Peyer's patch (tissue), 4 donors: ENCODE results near the gene APOBEC3F. TPM values are rescaled to one million over a fixed set of nuclear protein-coding genes. Genes with fewer than 3 reads are reported as not detected.
"Not testable (repeated sequence)": the region's sequence is repeated elsewhere in the genome, so short reads cannot be mapped to it uniquely, and the experiment has no call there.

Source experiments
- DNase-seq, 3 donors: peaks; one replicate each; pipeline ENCODE4 v3.0.0-alpha.2; 2017 to 2019
- H3K27ac ChIP-seq, 4 donors: fragments of 200-600 bp; sonication (generic); one replicate each; pipeline ENCODE4 v1.5.1; 2016 to 2019
- H3K27me3 ChIP-seq, 2 donors: fragments of 200-600 bp; sonication (generic); one replicate each; pipeline ENCODE4 v1.5.1; 2019
- H3K36me3 ChIP-seq, 3 donors: fragments of 200-600 bp; sonication (generic); one replicate each; pipeline ENCODE4 v1.5.1; 2016 to 2019
- H3K4me1 ChIP-seq, 4 donors: fragments of 200-600 bp; sonication (generic); one replicate each; pipeline ENCODE4 v1.5.1; 2016 to 2019
- H3K4me3 ChIP-seq, 4 donors: fragments of 200-600 bp; sonication (generic); 1 replicate in 3 of 4; 2 replicates in 1 of 4; pipeline ENCODE4 v1.5.1; 2016 to 2019; ENCODE audit warnings: mild to moderate bottlenecking in 1 of 4
- H3K9me3 ChIP-seq, 4 donors: fragments of 200-600 bp; sonication (generic); one replicate each; pipeline ENCODE4 v1.5.1; 2016 to 2019; ENCODE audit warnings: mild to moderate bottlenecking in 1 of 4
- CTCF ChIP-seq, 6 experiments: fragments of 450-650 bp in 4 of 6; fragments of 200-600 bp in 2 of 6; sonication (generic) in 1 of 6; IDR thresholded peaks; one replicate each; pipeline ENCODE4 v1.5.1; 2017 to 2019; ENCODE audit warnings: antibody characterized with exemption in 6 of 6, mild to moderate bottlenecking in 3 of 6, moderate library complexity in 1 of 6
- POLR2A ChIP-seq, 2 donors: fragments of 450-650 bp; IDR thresholded peaks; one replicate each; pipeline ENCODE4 v1.5.1; 2017; ENCODE audit warnings: antibody characterized with exemption in 2 of 2, mild to moderate bottlenecking in 2 of 2, moderate library complexity in 2 of 2
- total RNA-seq, 4 donors: library from RNA; depleted of rRNA; stranded (reverse); fragments of >200 nt; gene quantifications; one replicate each; pipeline ENCODE4 v1.1.0, GENCODE V29; 2016

APOBEC3F gene
- total RNA-seq, 4 donors from 2014 or later = 0.70 to 8.3 (median 1.6) TPM

- not testable (repeated sequence) for H3K9me3 ChIP-seq, H3K27me3 ChIP-seq
- Histone ChIP-seq H3K4me3 (peak within 1 kb of the TSS; percentile 46 to 58 (median 54)), H3K27ac (peak within 1 kb of the TSS; percentile 85 to 91 (median 88)), H3K4me1 (peaks cover 0 to 11% (median 10%) of the 10 kb centered on the region in 4 donors), H3K36me3 (peaks cover 0 to 11% (median 0%) of the 10 kb centered on the region in 3 donors)
- peak in 1 of 2 donors; percentile 26 for TF ChIP-seq POLR2A (IDR thresholded peaks at IDR 0.05)
- peak in 2 of 3 donors; percentile 58 to 76 for DNase-seq
Observed at GRCh38 chr22:39077026-39077840, 36.6 kb downstream of the APOBEC3F start, which contains the start of gene APOBEC3G. APOBEC3G (plus strand) TSS chr22:39077275; CDS start chr22:39077362, 87 bp downstream.

DNA sequence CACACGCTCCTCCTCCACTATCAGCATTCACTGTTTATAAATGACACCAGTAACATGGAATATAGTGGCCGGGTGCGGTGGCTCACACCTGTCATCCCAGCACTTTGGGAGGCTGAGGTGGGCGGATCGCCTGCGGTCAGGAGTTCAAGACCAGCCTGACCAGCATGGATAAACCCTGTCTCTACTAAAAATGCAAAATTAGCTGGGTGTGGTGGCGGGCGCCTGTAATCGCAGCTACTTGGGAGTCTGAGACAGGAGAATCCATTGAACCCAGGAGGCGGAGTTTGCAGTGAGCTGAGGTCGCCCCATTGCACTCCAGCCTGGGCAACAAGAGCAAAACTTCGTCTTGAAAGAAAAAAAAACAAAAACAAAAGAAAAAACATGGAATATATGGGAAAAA lies 37.2 kb downstream of the APOBEC3F start:
- Histone ChIP-seq H3K36me3 (peaks cover 0 to 11% (median 0%) of the 10 kb centered on the region in 3 donors), H3K27ac (peak overlapping the region; percentile 85 to 91 (median 88)), H3K4me1 (peaks cover 0 to 11% (median 10%) of the 10 kb centered on the region in 4 donors), H3K4me3 (peak overlapping the region; percentile 46 to 58 (median 54))
- H3K27me3 ChIP-seq, DNase-seq, H3K9me3 ChIP-seq: not testable (repeated sequence)

DNA sequence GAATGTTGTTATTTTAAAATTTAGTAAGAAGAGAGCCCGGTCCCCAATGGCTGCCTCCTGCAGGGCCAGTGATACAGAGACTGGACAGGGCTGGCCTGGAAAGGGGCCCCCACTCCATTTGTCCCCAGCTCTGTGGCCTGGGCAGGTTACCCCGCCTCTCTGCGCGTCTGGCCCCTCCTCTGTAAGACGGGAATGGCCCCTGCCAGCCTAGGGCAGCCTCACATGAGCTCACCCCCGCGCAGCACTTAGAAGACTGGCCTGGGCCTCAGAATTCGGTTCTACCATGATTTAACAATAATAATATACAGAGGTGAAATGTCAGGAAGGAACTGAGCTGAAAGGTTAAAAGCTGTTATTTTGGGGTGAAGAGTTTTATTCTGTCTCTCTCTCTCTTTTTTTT lies 37.7 kb downstream of the APOBEC3F start:
- Histone ChIP-seq H3K27me3 (no peaks in the 10 kb centered on the region), H3K27ac (peak overlapping the region in 1 of 4 donors; percentile 85), H3K36me3 (peaks cover 0 to 11% (median 0%) of the 10 kb centered on the region in 3 donors), H3K9me3 (no peaks in the 10 kb centered on the region), H3K4me1 (peaks cover 0 to 11% (median 10%) of the 10 kb centered on the region in 4 donors), H3K4me3 (peak overlapping the region in 1 of 4 donors; percentile 51)
- no peak for DNase-seq
- TF ChIP-seq POLR2A (IDR thresholded peaks at IDR 0.05) (no peak), CTCF (IDR thresholded peaks at IDR 0.05) (no peak)

GRCh38 chr22:39079054-39079637 lies 38.5 kb downstream of the APOBEC3F start:
- H3K27me3 ChIP-seq, H3K4me3 ChIP-seq, DNase-seq, H3K27ac ChIP-seq, H3K9me3 ChIP-seq: not testable (repeated sequence)
- H3K36me3 ChIP-seq = peaks cover 0 to 11% (median 0%) of the 10 kb centered on the region in 3 donors
- H3K4me1 ChIP-seq = peaks cover 0 to 11% (median 10%) of the 10 kb centered on the region in 4 donors

GRCh38 chr22:39080052-39080762 lies 39.5 kb downstream of the APOBEC3F start:
- Histone ChIP-seq H3K9me3 (no peaks in the 10 kb centered on the region), H3K36me3 (peaks cover 0 to 11% (median 0%) of the 10 kb centered on the region in 3 donors), H3K27ac (peak overlapping the region in 1 of 4 donors; percentile 49), H3K4me3 (no peak overlapping the region), H3K4me1 (peaks cover 0 to 11% (median 10%) of the 10 kb centered on the region in 4 donors), H3K27me3 (no peaks in the 10 kb centered on the region)
- peak in 1 of 3 donors; percentile 16 for DNase-seq
- TF ChIP-seq CTCF (IDR thresholded peaks at IDR 0.05) (no peak), POLR2A (IDR thresholded peaks at IDR 0.05) (no peak)

DNA sequence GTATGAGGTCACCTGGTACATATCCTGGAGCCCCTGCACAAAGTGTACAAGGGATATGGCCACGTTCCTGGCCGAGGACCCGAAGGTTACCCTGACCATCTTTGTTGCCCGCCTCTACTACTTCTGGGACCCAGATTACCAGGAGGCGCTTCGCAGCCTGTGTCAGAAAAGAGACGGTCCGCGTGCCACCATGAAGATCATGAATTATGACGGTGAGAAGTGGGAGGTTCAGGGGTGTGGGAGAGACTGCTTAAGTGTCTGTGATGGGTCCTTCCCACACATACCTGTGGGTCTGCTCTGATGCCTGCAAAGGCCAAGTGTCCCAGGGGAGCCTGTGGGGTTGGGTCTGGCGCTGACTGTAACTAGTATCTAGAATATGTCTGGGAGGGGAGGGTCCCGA lies 40.4 kb downstream of the APOBEC3F start:
- peak in 1 of 3 donors; percentile 25 for DNase-seq
- Histone ChIP-seq H3K9me3 (no peaks in the 10 kb centered on the region), H3K27ac (no peak overlapping the region), H3K36me3 (peaks cover 0 to 11% (median 0%) of the 10 kb centered on the region in 3 donors), H3K4me1 (peaks cover 0 to 11% (median 10%) of the 10 kb centered on the region in 4 donors), H3K4me3 (no peak overlapping the region), H3K27me3 (no peaks in the 10 kb centered on the region)
- TF ChIP-seq CTCF (IDR thresholded peaks at IDR 0.05) = no peak
- no peak for TF ChIP-seq POLR2A (IDR thresholded peaks at IDR 0.05)
